GM06990 (cell line): Measurements from ENCODE around the gene RHOG.
"Not testable (repeated sequence)": the region's sequence is repeated elsewhere in the genome, so short reads cannot be mapped to it uniquely, and the experiment has no call there.

Experiments used
- DNase-seq: peaks from one replicate; pipeline ENCODE4 v3.0.0-alpha.2; 2011; ENCODE audit not compliant: insufficient read length; ENCODE audit errors: extremely low read depth
- H3K27me3 ChIP-seq: replicated peaks from 2 replicates; pipeline ENCODE4 v1.6.0; 2011; ENCODE audit warnings: low read length; ENCODE audit not compliant: control insufficient read depth, insufficient read depth
- H3K36me3 ChIP-seq: 2 replicates; pipeline ENCODE4 v1.5.1; 2011; ENCODE audit warnings: low read length; ENCODE audit not compliant: control insufficient read depth, insufficient read depth
- H3K4me3 ChIP-seq: replicated peaks from 2 replicates; pipeline ENCODE4 v1.5.1; 2011; ENCODE audit warnings: low read depth, mild to moderate bottlenecking, control low read depth, low read length
- CTCF ChIP-seq: IDR thresholded peaks from 2 replicates; pipeline ENCODE4 v1.5.1; 2011; ENCODE audit warnings: low read length, control low read depth, mild to moderate bottlenecking, inconsistent platforms; ENCODE audit not compliant: insufficient read depth, poor library complexity, severe bottlenecking

The RHOG gene

GRCh38 chr11:3820971-3821370 is 19.8 kb downstream of the RHOG start:
- H3K36me3 ChIP-seq, result peaks cover 5% of the 10 kb centered on the region
- no peak for TF ChIP-seq CTCF
- H3K27me3 ChIP-seq, result no peaks in the 10 kb centered on the region
- no peak overlapping the region for H3K4me3 ChIP-seq
- DNase-seq, result no peak

DNA sequence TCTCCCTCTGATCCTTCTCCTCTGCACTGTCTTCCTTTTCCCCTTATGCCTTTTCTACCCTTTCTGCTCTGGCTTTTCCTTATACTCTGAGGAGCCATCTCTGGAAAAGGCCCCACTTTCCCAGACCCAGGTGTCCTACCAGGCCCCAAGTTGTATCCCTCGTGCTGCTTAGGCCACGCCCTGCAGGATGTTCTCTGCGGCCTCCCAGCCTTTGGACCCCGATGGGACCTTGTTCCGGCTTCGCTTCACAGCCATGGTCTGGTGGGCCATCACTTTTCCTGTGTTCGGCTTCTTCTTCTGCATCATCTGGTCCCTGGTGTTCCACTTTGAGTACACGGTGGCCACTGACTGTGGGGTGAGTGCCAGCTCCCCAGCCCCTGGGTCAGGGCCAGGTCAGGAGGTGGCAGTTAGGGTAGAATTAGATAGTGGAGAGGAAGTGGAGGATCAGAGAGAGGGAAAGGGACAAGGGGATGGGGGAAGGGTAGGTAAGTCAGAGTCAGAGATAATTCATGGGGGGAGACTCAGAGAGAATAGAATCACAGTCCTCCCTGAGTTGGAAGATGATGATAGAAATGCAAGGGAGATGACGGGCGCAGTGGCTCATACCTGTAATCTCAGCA is 23.5 kb downstream of the RHOG start:
- H3K4me3 ChIP-seq, result no peak overlapping the region
- H3K27me3 ChIP-seq, result no peaks in the 10 kb centered on the region
- DNase-seq, result no peak
- TF ChIP-seq CTCF, result no peak
- H3K36me3 ChIP-seq, result peaks cover 1% of the 10 kb centered on the region

GRCh38 chr11:3816673-3817072 is 24.1 kb downstream of the RHOG start:
- no peak for DNase-seq

DNA sequence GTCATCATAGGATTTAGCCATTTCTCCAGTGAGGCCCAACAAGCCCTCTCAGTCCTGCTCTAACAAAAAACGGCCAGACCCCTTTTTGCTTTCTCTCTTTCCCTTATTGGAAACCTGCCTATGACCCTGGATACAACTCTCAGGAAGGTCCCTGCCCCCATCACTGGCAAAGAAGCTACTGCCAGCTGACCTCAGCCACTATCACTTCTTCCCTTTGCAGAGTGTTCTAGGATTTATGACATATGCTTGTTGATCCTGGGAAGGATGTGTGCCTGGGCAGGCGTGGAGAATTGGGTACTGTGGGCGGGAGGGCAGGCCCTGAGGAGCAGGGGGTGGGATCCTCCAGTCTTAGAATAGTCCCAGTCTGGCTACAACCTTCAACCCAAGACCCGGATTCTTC is 24.9 kb downstream of the RHOG start:
- no peak for TF ChIP-seq CTCF
- no peaks in the 10 kb centered on the region for H3K27me3 ChIP-seq
- DNase-seq, result no peak

More at GRCh38 chr11:3816673-3817072, 24.1 kb downstream of the RHOG start:
- Histone ChIP-seq H3K27me3 (no peaks in the 10 kb centered on the region), H3K36me3 (peaks cover 1% of the 10 kb centered on the region), H3K4me3 (no peak overlapping the region)
- no peak for TF ChIP-seq CTCF

DNA sequence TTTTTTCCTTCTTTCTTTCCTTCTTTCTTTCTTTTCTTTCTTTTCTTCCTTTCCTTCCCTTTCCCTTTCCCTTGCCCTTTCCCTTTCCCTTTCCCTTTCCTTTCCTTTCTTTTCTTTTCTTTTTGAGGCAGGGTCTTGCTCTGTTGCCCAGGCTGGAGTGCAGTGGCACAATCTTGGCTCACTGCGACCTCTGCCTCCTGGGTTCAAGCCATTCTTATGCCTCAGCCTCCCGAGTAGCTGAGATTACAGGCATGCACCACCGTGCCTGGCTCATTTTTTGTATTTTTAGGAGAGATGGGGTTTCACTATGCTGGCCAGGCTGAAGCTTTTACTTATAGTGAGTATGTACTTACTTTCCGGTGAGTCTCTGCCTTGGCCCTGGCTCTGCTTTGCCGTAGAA is 25.9 kb downstream of the RHOG start:
- not testable (repeated sequence) for DNase-seq, H3K36me3 ChIP-seq, H3K27me3 ChIP-seq

More for the DNA sequence above, 24.9 kb downstream of the RHOG start:
- Histone ChIP-seq H3K36me3 (peaks cover 1% of the 10 kb centered on the region), H3K4me3 (no peak overlapping the region)

DNA sequence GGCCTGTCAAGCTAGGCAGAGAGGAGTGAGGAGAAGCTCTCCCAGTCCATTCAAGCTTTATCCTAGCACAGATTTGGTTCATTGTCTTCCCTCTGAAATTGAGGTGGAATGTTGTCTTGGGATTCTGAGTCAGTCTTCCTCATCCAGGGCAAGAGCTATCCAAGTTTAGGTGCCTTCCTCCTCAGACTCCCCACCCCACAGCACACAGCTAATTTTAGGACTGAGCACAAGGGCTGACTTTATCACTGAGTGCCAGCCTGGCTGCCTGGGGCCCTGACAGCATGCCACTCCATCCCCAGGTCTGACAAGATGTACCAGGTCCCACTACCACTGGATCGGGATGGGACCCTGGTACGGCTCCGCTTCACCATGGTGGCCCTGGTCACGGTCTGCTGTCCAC is 29.8 kb downstream of the RHOG start:
- Histone ChIP-seq H3K4me3 (no peak overlapping the region), H3K36me3 (no peaks in the 10 kb centered on the region), H3K27me3 (no peaks in the 10 kb centered on the region)
- DNase-seq, result no peak
- no peak for TF ChIP-seq CTCF

More for the DNA sequence above, 25.9 kb downstream of the RHOG start:
- H3K4me3 ChIP-seq, result not testable (repeated sequence)
